NCI-H82 treated with DMSO at 0.1 percent for 48 hours (cell line): ENCODE results near the gene NAGS.
"Not testable (repeated sequence)": the region's sequence is repeated elsewhere in the genome, so short reads cannot be mapped to it uniquely, and the experiment has no call there.

Source experiments
- DNase-seq: peaks from one replicate; lab custom pipeline; 2025; ENCODE audit not compliant: unreplicated experiment; lab: John Stamatoyannopoulos, UW

The NAGS gene, protein sequence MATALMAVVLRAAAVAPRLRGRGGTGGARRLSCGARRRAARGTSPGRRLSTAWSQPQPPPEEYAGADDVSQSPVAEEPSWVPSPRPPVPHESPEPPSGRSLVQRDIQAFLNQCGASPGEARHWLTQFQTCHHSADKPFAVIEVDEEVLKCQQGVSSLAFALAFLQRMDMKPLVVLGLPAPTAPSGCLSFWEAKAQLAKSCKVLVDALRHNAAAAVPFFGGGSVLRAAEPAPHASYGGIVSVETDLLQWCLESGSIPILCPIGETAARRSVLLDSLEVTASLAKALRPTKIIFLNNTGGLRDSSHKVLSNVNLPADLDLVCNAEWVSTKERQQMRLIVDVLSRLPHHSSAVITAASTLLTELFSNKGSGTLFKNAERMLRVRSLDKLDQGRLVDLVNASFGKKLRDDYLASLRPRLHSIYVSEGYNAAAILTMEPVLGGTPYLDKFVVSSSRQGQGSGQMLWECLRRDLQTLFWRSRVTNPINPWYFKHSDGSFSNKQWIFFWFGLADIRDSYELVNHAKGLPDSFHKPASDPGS

DNA sequence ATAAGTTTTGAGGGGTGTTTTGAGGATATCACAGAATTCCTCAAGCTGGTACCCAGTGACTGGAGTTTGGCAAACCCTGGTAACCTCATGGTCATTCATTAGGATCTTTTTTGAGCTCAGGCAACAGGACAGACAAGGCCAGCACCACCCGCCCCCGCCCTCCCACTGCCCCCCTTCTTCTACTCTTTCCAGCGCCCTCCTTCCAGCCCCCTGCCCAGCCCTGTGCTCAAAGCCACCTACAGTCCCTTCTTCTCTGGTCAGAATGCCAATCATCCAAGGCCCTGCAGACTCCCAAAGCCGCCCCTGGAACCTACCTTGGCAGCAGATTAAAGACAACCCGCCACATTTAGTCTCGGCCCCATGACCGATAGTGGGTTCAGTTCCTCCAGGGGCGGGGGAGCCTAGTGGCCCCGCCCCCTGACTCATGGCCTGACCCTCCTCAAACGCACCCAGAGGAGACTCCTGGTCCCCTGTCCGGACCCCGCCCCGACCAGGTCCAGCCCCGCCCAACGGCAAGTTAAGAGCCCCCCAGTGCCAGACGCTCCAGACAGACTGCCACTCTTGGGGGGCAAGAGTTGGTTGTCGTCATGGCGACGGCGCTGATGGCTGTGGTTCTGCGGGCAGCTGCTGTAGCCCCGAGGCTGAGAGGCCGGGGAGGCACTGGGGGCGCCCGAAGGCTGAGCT lies at the start of gene NAGS:
TSS of gene NAGS (plus strand) at position 546 of the 684 bp plus-strand sequence. CDS start at position 588, 42 bp downstream.
- DNase-seq: no peak

DNA sequence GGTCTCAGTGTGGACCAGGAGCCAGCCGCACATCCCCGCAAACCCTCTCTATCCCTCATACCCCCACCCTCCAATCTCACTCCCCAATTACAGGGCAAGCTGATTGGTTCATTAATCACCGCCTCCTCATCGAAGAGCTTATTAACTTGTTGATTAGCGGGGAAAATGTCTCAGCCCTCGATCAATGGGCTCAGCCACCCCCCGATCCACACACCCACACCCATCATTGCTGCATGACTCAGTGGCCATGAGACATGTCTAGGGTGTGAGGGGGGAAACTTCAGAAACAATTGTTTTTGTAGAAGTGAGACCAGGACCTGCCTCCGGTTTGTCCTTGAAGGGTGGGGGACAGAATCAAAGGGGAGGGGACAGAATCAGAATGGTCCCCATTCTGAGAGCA lies 48.2 kb upstream of the NAGS start:
- no peak for DNase-seq

DNA sequence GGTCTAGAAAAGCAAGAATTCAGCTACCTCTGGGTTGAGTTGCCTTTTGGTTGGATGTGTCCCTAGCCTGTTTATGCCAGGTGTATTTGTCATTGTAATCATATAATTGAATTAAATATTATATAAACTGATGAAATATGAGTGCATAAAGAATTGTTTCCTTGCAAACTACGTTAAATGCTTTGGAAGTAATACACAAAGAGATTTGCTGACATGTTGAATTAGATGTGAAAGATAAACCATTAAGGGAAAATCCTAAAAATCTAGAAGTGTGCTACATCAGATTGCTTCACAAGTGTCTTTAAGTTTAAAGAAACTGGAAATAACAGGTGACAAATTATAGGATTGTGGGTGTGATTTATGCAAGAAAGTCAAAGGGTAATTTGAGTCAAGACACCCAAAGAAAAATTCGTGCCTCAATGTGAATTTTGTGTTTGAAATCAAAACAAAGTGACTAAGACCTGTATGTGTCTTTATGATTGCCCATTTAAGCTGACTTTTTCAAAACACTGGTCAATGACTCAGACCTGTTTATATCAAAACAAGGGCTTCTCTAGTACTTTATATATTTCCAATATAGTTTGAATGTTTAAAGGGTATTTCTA lies 45.6 kb upstream of the NAGS start:
- no peak for DNase-seq

DNA sequence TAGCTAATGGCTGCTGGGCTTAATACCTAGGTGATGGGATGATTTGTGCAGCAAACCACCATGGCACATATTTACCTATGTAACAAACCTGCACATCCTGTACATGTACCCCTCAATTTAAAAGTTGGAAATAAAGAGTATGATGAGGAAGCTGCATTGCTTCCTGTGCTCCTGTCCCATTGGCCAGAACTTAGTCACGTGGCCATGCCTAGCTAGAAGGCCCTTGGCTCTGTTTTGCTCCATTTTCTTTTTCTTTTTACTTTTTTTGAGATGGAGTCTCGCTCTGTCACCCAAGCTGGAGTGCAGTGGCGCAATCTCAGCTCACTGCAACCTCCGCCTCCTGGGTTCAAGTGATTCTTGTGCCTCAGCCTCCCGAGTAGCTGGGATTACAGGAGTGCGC lies 43.1 kb upstream of the NAGS start:
- DNase-seq: not testable (repeated sequence)

DNA sequence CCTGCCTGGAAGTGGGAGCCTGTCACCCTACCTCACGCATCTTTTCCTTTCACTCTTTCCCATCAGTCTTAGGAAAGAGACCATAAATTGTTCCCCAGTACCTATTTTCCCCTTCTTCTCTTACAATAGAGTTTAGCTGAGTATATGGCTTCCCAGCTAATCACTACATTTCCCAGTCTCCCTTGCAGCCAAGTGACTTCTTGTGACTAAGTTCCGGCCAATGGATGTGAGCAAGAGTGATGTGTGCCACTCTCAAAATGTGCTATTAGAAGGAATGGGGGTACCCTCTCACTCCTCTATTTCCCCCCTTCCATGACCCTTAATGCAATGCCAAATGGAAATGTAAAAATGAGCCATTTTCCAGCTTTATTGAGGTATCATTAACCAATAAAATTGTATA lies 42.5 kb upstream of the NAGS start:
- no peak for DNase-seq

DNA sequence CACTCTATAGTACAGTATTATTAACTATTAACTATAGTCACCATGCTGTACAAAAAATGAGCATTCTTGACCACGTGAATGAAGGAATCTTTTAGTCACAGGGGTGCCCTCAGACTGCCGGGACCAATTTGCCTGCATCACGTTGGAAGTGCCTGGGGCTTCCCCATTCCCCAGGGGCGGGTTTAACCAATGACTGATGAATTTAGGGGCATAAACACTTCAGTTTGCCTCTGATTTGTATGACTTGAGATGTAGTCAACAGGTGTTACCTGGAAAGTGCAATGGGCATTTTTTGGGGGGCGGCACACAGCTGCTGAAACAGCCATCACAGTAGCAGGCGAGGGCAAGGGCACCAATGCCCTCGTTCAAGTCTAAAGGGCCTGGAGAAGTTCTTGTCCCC lies 41.9 kb upstream of the NAGS start:
- no peak for DNase-seq

DNA sequence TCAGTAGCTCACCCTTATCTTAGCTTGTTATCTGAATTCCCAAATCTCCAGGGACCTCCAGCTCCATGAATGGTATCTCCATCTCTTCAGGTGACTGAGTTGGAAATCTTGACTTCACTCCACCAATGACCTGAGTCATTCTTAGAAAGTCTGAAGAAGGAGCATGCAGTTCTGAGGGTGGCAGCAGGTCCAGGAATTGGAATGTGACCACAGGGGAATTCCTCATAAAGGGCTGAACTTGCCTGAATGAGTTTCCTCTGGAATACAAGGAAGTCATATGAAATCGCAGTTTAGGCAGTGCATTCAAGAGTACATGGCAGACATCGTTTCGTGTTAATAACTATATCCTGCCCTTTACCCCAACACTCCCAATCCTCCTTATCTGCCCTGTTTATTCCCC lies 38.1 kb upstream of the NAGS start:
- no peak for DNase-seq

DNA sequence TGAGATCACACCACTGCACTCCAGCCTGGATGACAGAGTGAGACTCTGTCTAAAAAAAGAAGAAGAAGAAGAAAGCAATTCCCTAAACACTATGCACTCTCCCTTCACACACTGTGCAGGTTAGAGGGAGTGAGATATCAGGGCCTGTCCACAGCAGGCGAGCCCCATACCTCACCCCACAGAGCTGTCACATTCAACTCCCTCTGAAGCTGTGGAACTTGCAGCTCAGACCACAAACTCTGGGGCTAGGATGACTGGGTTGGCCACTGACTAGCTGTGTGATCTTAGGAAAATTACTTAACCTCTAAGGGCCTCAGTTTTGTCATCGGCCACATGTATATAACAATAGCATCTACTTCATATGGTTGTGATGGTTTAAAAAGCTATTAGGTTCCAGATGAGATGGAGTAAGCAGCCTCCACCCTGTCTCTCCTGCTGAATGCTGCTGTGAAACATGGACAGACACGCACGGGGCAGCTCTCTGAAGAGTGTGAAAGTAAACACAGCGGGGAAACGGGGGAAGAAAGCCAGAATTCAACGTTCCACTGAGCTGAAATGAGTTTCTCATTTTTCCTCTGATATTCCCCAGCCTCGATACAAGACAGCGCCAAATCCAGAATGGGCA lies 37.1 kb upstream of the NAGS start:
- no peak for DNase-seq

DNA sequence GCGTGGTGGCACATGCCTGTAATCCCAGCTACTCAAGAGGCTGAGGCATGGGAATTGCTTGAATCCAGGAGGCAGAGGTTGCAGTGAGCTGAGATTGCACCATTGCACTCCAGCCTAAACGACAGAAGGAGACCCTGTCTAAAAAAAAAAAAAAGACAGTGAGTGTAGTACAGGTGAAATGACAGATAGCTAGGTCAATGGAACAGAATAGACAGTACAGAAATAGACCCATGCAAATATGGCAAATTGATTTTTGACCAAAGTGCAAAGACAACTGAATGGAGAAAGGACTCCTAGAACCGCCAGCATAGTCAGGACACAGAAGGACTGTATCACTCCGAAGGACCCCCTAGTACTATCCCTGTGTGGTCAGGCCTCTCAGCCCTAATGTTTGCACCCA lies 34.1 kb upstream of the NAGS start:
- DNase-seq: no peak

DNA sequence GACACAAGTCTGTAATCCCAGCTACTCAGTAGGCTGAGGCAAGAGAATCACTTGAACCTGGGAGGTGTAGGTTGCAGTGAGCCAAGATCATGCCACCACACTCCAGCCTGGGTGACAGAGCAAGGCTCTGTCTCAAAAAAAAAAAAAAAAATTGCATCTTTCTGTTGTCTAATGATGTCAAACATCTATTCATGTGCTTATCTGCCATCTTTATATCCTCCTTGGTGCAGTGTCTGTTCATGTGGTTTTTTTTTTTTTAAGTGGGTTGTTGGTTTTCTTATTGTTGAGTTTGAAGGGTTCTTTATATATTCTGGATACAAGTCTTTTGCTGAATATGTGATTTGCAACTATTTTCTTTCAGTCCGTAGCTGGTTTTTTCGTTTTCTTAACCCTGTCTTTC lies 33.0 kb upstream of the NAGS start:
- DNase-seq: not testable (repeated sequence)

DNA sequence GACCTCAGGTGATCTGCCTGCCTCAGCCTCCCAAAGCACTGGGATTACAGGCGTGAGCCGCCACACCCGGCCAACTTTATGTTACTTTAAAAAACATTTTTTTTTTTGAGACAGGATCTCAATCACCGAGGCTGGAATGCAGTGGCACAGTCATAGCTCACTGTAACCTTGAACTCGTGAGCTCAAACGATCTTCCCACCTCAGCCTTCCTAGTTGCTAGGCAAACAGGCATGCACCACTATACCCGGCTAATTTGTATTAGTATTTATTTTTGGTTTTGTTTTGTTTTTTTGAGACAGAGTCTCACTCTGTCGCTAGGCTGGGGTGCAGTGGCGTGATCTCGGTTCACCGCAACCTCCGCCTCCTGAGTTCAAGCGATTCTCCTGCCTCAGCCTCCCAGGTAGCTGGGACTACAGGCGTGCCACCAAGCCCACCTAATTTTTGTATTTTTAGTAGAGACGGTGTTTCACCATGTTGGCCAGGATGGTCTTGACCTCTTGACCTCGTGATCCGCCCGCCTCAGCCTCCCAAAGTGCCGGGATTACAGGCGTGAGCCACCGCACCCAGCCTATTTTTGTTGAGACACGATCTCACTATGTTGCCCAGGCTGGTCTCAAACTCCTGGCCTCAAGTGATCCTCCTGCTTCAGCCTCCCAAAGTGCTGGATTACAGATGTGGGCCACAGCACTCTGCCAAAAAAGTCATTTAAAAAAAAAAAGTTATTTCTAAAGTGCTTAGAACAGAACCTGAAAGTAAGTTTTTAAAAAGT lies 31.8 kb upstream of the NAGS start:
- DNase-seq: not testable (repeated sequence)

DNA sequence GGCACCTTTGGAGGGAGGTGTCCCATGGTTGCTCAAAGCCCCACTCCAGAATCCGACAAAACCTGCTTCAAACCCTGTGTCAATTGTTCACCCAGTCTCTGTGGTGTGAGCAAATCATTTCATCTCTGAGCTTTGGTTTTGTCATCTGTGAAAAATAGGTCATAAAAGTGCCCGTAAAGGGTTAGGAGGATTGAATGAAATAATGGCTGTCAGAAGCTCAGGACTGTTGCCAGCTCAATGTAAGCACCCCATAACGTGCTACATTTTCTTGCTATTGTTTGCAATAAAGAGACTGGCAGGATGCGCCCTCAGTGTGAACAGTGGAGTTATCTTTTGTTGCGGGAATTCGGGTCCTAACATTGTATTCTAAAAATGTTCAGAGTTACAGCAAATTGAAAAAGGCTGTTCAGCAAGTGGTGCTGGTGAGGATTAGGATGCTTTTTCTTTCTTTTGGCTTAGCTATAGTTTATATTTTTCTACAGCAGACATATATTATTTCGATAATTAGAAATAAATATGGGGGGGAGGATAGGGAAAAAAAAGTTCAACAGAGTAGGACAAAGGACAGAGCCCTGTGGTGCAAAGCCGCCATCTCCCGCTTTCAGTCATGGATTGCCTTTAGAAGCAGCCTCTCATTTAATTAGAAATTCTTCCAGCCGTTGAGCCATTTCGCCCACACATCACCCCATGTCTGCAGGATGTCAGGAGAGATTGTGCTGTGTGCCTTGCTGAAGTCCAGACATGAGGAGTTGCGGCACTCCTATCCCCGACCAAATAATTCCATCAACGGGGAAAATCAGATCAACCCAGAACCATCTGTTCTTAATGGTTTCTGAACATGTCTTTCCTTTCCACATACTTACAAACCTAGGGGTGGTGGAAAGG lies 29.8 kb upstream of the NAGS start:
- peak; percentile 84 for DNase-seq

DNA sequence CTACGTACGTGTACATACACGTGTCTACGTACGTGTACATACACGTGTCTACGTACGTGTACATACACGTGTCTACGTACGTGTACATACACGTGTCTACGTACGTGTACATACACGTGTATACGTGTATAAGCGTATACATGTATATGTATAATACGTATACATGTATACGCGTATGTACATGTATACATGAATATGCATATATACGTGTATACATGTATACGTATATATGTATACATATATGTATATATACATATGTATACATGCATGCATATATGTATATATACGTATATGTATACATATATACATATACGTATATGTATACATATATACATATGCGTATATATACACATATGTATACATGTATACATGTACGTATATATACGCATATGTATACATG lies 28.5 kb upstream of the NAGS start:
- no peak for DNase-seq

DNA sequence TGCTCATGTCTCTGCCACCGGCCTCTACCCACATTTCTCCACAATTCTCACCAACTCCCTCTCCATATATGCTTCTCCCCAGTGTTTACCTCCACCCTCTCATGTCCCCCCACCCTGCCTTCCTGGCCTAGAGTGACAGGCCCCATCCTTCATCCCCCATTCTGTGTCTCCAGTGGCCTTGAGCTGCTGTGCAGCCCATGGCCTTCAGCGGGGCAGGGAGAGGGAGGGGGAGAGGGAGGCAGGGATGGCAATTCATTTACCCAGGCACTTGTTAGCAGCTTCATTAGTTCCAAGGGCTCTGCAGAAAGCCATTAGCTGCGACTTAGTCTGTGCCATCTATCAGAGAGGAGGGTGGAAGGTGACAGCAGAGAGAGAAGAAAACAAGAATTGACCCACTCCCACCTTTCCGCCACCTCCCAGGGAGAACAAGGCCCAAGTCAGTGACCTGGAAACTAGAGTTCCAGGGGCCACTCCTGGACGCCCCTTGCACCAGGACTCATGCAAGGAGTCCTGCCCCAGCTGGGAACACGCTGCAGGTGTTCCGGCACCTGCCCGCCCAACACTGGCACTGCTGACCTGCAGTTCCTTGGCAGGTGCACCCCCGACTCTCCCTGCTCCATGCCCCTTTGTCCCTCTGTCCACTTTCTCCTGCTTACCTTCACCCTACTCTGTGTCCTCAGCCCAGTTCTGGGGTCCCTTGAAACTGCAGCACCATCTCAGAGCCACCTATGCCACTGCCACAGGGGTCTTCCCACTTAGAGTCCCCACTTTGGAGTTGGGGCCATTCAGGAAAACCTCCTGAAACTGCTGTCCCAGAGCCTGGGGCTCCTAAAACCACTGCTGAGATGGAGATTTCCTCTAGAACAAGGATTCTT lies 27.2 kb upstream of the NAGS start:
- no peak for DNase-seq

DNA sequence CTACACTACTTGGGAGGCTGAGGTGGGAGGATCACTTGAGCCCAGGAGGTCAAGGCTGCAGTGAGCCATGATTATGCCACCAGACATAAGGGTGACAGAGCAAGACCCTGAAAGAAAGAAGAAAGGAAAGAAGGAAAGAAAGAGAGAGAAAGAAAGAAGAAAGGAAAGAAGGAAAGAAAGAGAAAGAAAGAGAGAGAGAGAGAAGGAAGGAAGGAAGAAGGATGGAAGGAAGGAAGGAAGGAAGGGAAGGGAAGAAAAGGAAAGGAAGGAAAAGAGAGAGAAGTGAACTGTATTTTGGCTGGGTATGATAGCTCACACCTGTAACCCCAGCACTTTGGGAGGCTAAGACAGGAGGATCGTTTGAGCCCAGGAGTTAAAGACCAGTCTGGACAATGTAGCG lies 26.3 kb upstream of the NAGS start:
- DNase-seq: no peak

DNA sequence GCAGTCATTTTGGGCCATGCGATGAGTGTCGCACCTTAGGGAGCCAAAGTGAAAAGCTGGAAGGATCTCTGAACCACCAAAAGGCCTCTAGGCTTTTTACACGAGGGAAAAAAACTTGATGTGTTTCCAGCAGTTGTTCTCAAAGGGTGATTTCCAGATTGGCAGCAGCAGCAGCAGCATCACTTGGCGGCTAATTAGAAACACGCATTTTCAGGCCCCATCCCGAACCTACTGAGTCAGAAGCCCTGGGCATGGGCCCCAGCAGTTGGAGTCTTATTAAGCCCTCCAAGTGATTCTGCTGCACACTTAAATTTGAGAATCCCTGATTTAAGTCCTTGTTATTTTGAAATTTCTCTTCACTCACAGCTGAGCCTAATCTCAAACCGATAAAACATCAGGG lies 25.4 kb upstream of the NAGS start:
- no peak for DNase-seq

DNA sequence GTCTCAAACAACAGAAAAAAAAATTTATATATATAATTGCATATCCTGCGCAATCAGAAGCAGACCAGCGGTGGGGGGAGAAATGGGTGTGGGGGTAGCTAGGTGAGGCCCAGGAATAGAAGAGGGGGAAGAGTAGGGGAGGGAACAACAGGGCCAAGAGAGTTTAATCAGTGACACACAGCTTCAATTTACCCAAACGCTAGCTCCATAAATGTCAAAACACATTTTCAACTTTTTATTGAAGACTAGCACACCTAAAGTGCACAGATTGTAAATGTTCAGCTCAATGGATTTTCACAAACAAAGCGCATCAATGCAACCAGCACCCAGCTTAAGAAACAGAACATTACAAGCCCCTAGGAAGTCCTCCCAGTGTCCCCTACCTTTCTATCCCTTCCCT lies 24.8 kb upstream of the NAGS start:
- DNase-seq: no peak

DNA sequence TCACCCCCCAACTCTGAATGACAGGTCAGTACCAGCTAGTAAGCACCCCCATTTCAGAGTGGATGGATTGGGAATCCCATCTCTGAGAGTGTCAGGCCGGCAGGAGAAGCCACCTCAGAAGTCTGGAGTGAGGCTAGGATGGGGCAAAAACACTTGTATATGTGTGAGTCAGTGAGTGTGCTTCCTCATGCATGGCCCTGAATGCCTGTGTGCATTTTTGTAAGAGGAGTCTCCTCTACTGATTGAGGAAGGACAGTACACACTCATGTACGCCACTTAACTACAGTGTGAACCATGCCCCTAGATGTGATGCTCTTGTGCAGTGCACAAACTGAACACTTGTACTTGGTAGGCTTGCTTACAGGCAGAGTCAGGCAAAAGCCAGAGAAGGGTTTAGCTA lies 22.3 kb upstream of the NAGS start:
- DNase-seq: no peak

DNA sequence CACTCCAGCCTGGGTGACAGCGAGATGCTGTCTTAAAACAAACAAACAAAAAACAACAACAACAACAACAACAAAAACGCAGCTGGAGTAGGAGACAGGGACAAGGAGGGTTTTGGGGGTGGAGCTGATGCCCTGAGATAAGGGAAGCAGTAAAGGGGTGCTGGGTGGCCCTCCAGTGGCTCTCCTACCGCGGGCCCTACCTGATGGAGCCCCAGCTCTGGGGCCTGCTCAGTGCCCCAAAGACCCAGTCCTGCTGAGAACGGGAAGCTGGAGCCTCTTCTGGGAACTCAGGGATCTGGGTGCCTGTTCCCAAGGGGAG lies 21.3 kb upstream of the NAGS start:
- no peak for DNase-seq
